Dermis microvascular lymphatic vessel endothelial cell (primary cell): ENCODE results near the gene ROR1. TPM values are rescaled to one million over a fixed set of nuclear protein-coding genes. Genes with fewer than 3 reads are reported as not detected.

Experiments
- DNase-seq, 2 donors: peaks; one replicate each; pipeline versions ENCODE4 v3.0.0 to v3.0.0-alpha.2; 2010; ENCODE audit warnings: low read depth in 2 of 2
- total RNA-seq: library from RNA; depleted of rRNA; stranded (reverse); fragments of >200 nt; gene quantifications from 2 replicates; pipeline ENCODE4 v1.2.1, GENCODE V29; 2014

Gene ROR1
- total RNA-seq, 1 donor from 2014 or later: 0.26 TPM

- peak in 1 of 2 donors; percentile 60 for DNase-seq
These were observed 157.7 kb downstream of the ROR1 start for GRCh38 chr1:63931468-63931867.

DNA sequence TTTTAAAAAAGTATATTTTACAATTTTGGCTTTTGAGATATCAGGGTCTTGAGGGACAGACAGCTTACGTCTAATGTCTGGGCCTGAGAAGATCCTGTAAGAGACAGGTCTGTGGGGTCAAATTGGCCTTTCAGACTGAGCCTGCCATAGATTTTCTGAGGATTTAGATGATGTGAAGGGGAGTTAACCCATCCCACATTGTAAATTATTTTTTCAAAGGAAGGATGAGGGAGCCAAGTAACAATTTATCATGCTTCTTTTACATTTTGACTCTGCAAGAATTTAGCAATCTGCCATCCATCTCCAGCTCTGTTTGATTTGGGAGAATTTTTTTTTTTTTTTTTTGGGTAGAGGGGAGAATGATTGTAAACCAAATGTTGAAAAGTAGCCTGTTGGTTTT is 160.9 kb downstream of the ROR1 start:
- DNase-seq: no peak

GRCh38 chr1:63935143-63935542 is 161.3 kb downstream of the ROR1 start:
- DNase-seq: peak in 1 of 2 donors; percentile 33

GRCh38 chr1:63935553-63935952 is 161.7 kb downstream of the ROR1 start:
- no peak for DNase-seq

- no peak for DNase-seq
These were observed 162.5 kb downstream of the ROR1 start for GRCh38 chr1:63936276-63936675.

DNA sequence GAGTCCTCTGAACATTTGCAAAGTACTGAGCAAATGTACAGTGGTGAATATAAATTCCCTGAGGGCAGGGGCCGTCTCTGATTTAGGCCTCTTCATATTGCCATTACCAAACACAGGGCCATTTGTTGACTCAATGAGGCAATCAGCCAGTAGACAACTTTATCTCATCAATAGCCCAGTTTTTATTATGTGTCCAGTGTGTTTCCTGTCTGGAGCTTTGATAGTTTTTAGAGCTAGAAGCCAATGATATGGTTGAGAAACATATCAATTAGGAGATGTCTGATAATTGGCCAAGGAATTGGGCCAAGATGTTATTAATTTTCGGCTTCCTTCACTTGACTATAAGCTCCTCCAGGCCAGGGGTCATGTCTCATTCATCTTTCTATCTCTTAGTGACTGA is 163.0 kb downstream of the ROR1 start:
- DNase-seq: no peak

- peak in 1 of 2 donors; percentile 50 for DNase-seq
These were observed 163.7 kb downstream of the ROR1 start for GRCh38 chr1:63937461-63938022.

GRCh38 chr1:63940440-63940839 is 166.6 kb downstream of the ROR1 start:
- DNase-seq: no peak

DNA sequence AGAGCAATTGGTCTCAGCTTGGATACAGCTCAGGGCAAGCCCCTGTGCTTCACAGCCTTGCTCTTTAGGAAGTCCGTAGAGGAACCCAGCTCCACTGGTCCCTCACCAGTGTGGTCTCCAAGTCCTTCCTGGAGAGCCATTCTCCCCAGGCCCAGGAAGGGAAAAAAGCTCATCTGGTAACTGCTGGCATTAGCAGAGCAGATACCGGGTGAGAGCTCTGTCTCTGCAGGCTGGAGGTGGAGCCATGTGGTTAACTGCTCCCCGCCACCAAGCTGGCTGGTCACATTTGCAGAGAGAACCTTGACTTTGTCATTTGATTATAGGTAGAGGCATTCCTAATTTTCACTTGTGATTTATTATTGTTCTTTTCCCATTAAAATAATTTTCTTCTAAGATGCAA is 169.6 kb downstream of the ROR1 start:
- DNase-seq: no peak

DNA sequence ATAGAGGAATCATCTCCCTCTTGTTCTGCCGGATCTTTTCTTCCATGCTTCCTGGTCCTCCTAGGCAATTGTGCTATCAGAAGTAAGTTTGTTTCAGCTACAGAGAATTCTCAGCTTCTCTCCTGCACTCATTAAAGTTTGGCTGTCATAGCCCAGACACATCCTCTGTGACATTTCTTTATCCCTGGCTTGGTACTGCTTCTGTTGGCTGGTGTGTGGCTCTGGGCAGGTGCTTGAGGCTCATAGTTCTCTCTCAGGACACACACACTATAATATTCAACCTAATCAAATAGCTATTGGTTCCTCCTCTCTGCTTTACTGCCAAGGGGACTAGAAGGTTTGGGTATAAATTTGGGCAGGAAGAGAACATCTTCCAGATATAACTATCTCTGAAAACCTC is 172.1 kb downstream of the ROR1 start:
- DNase-seq: no peak

DNA sequence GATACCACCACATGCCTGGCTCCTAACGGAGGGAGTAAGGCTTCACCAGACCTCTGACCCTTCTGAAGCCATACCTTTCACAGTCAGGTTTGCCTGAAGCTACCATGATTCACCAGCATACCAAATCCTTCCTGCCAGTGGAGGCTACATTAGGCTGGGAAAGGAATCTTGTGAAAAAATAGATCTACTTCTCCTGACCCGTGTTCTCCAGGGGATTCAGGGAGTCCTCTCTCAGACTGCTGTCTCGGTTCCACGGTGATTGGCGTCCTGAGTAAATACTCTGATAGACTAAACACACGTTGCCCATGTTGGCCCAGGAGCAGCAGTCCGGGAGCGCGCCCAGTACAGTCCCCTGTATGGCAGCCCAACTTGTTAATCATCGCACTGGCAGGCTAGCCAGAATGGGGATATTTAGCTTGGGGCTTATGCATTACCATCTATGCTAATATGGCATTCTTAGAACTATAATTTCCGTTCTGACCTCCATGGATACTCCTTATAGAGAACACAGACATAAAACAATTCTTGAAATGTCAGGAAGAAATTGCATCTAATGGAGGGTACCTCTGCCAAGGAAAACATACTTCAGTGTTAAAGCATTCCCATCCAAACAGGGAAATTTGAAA is 173.2 kb downstream of the ROR1 start:
- DNase-seq: peak in 1 of 2 donors; percentile 68

GRCh38 chr1:63947904-63948303 is 174.1 kb downstream of the ROR1 start:
- DNase-seq: no peak

- no peak for DNase-seq
These were observed 176.2 kb downstream of the ROR1 start for GRCh38 chr1:63950023-63950422.

DNA sequence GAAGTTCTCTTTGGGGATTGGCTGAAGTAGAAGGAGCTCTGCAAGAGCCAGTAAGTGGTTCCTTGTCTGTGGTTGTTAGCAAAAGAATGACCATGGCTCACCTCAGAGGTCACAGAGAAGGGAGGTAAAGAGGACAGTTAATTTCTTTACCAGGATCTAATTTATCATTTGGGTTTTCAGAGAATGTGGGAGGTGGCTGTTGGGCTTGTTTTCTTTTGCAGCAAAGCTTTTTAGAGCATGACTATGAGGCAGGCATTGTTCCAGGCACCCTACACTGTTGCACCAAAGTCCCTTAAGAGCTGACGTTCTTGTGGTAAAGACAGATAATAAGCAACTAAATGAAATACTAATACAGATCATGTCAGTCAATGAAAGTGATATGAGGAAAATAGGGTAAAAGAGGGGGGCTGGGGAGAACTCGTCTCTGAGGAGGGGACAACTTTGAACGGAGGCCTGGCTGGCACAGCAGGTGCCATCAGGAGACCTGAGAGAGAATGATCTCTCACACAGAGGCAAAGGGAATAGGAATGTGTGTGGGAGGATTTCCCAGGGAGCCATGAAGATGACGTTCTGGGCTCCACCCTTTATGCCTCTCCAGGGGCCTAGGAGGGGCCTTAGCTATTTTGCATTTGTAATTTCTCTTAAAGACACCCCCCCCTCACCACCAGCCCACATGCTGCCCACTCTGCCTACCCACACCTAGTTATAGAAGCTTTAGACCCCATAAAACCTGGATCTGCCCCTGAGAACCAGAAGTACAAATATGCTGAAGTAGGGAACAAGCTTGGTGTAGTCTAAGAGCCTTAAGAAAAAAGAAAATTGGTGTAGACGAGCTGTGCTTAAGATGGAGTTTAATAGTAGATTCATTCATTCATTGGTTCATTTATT is 177.5 kb downstream of the ROR1 start:
- DNase-seq: no peak

DNA sequence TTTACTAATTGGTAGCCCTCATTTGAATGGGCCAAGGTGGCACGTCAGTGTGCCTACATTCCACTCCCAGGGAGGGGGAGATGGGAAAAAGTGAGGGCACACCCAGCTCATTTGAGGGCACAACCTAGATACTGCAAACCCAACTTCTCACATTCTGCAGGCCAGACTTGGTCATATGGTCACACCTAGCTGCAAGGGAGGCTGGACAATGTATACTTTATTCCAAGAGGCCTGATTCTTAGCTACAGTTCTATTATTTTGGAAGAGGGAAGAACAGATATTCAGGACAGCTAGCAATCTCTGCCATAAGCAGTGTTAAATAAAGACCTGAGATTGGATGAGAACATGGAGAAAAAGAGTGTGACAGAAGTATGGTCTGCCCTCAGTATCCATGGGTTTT is 180.4 kb downstream of the ROR1 start:
- DNase-seq: no peak

GRCh38 chr1:63955370-63956145 is 181.7 kb downstream of the ROR1 start:
- DNase-seq: no peak

- no peak for DNase-seq
These were observed 184.7 kb downstream of the ROR1 start for GRCh38 chr1:63958556-63958955.

GRCh38 chr1:63960326-63960725 is 186.5 kb downstream of the ROR1 start:
- DNase-seq: no peak

DNA sequence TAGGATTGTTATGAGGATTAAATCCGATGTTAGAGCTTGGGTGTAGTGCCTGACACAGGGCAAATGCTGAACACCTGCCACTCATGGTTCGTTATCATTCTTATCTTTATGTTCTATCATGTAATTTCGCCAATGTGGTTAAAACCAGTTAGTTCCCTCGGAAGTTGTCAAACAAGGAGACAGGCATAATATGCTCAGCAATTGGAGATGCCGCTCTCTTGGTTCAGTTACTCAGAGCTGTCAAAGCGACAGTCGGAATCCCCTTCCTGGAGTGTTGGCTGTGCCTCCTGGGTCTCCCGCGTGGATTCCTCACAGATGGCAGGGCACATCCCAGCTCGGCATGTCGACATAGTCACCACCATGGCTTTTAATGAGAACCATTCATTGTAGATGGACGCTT is 192.2 kb downstream of the ROR1 start:
- DNase-seq: no peak

GRCh38 chr1:63967901-63968300 is 194.1 kb downstream of the ROR1 start:
- no peak for DNase-seq

GRCh38 chr1:63968663-63969440 is 195.0 kb downstream of the ROR1 start:
- DNase-seq: no peak
